ENCODE measurements around the gene ABLIM1.

Gene ABLIM1

GRCh38 chr10:114646426-114646825, 11.6 kb downstream of the ABLIM1 start:
- DNase-seq = no peak

- no peak for DNase-seq
These were observed 12.4 kb downstream of the ABLIM1 start for GRCh38 chr10:114645706-114646105.

GRCh38 chr10:114643158-114643557, 14.9 kb downstream of the ABLIM1 start:
- DNase-seq = no peak

- no peak for DNase-seq
These were observed 15.3 kb downstream of the ABLIM1 start for GRCh38 chr10:114642729-114643128.

- DNase-seq = peak; percentile 98
These were observed 19.1 kb downstream of the ABLIM1 start for GRCh38 chr10:114638821-114639625.

- DNase-seq = no peak
These were observed 22.1 kb downstream of the ABLIM1 start for GRCh38 chr10:114635797-114636550.

- DNase-seq = no peak
These were observed 23.0 kb downstream of the ABLIM1 start for GRCh38 chr10:114635101-114635500.

- DNase-seq = peak; percentile 97
These were observed 23.5 kb downstream of the ABLIM1 start for GRCh38 chr10:114634609-114634979.

GRCh38 chr10:114632869-114633715, 25.0 kb downstream of the ABLIM1 start:
- DNase-seq = peak; percentile 97

- DNase-seq = peak; percentile 52
These were observed 26.2 kb downstream of the ABLIM1 start for GRCh38 chr10:114631666-114632417.

GRCh38 chr10:114631090-114631665, 26.9 kb downstream of the ABLIM1 start:
- no peak for DNase-seq

GRCh38 chr10:114629824-114630730, 28.0 kb downstream of the ABLIM1 start:
- DNase-seq = peak; percentile 89

- DNase-seq = no peak
These were observed 28.8 kb downstream of the ABLIM1 start for GRCh38 chr10:114629083-114629823.

GRCh38 chr10:114628106-114628505, 30.0 kb downstream of the ABLIM1 start:
- DNase-seq = no peak

GRCh38 chr10:114626841-114627240, 31.2 kb downstream of the ABLIM1 start:
- no peak for DNase-seq

- DNase-seq = no peak
These were observed 32.9 kb downstream of the ABLIM1 start for GRCh38 chr10:114624951-114625780.

GRCh38 chr10:114624422-114624821, 33.7 kb downstream of the ABLIM1 start:
- no peak for DNase-seq

- peak; percentile 88 for DNase-seq
These were observed 34.3 kb downstream of the ABLIM1 start for GRCh38 chr10:114623661-114624294.

- no peak for DNase-seq
These were observed 34.9 kb downstream of the ABLIM1 start for GRCh38 chr10:114623155-114623554.
